Measurements from ENCODE around the gene GAMT.

The GAMT gene

GRCh38 chr19:1364070-1364704 is 37.2 kb downstream of the GAMT start:
- no peak for DNase-seq (ENCODE audit: low read depth)

GRCh38 chr19:1363599-1363998 is 37.7 kb downstream of the GAMT start:
- DNase-seq (ENCODE audit: low read depth), result no peak

GRCh38 chr19:1362387-1363257 is 38.7 kb downstream of the GAMT start:
- no peak for DNase-seq (ENCODE audit: low read depth)

- DNase-seq (ENCODE audit: low read depth), result no peak
These were observed 39.5 kb downstream of the GAMT start for GRCh38 chr19:1361601-1362386.

- DNase-seq (ENCODE audit: low read depth), result no peak
These were observed 40.4 kb downstream of the GAMT start for GRCh38 chr19:1360818-1361461.

- DNase-seq (ENCODE audit: low read depth), result no peak
These were observed 41.1 kb downstream of the GAMT start for GRCh38 chr19:1360126-1360817.

GRCh38 chr19:1357531-1358109 is 43.7 kb downstream of the GAMT start:
- DNase-seq (ENCODE audit: low read depth), result no peak

- no peak for DNase-seq (ENCODE audit: low read depth)
These were observed 44.9 kb downstream of the GAMT start for GRCh38 chr19:1356508-1356865.

GRCh38 chr19:1355568-1356507 is 45.5 kb downstream of the GAMT start:
- no peak for DNase-seq (ENCODE audit: low read depth)

GRCh38 chr19:1354970-1355567 is 46.3 kb downstream of the GAMT start:
- DNase-seq (ENCODE audit: low read depth), result no peak

- no peak for DNase-seq (ENCODE audit: low read depth)
These were observed 48.2 kb downstream of the GAMT start for GRCh38 chr19:1353144-1353543.

- DNase-seq (ENCODE audit: low read depth), result no peak
These were observed 49.9 kb downstream of the GAMT start for GRCh38 chr19:1351381-1351851.

- no peak for DNase-seq (ENCODE audit: low read depth)
These were observed 50.5 kb downstream of the GAMT start for GRCh38 chr19:1350867-1351266.

GRCh38 chr19:1349211-1349610 is 52.1 kb downstream of the GAMT start:
- DNase-seq (ENCODE audit: low read depth), result no peak
